Measurements from ENCODE around the gene ABCB9.

Gene ABCB9

GRCh38 chr12:122994140-122994675 lies 27.9 kb upstream of the ABCB9 start:
- DNase-seq: no peak

- DNase-seq: no peak
These were observed 26.1 kb upstream of the ABCB9 start for GRCh38 chr12:122992386-122992785.

- no peak for DNase-seq
These were observed 25.5 kb upstream of the ABCB9 start for GRCh38 chr12:122991623-122992275.

- DNase-seq: no peak
These were observed 24.8 kb upstream of the ABCB9 start for GRCh38 chr12:122990961-122991622.

- DNase-seq: no peak
These were observed 24.3 kb upstream of the ABCB9 start for GRCh38 chr12:122990561-122990960.

GRCh38 chr12:122989874-122990419 lies 23.7 kb upstream of the ABCB9 start:
- no peak for DNase-seq

- no peak for DNase-seq
These were observed 23.1 kb upstream of the ABCB9 start for GRCh38 chr12:122989225-122989839.

- DNase-seq: no peak
These were observed 22.4 kb upstream of the ABCB9 start for GRCh38 chr12:122988612-122989212.

- no peak for DNase-seq
These were observed 21.8 kb upstream of the ABCB9 start for GRCh38 chr12:122988036-122988435.

GRCh38 chr12:122987086-122987951 lies 21.1 kb upstream of the ABCB9 start:
- no peak for DNase-seq

- no peak for DNase-seq
These were observed 20.1 kb upstream of the ABCB9 start for GRCh38 chr12:122986258-122986871.

- DNase-seq: no peak
These were observed 19.3 kb upstream of the ABCB9 start for GRCh38 chr12:122985338-122986257.

- peak; percentile 80 for DNase-seq
These were observed 18.5 kb upstream of the ABCB9 start for GRCh38 chr12:122984612-122985337.

- DNase-seq: no peak
These were observed 17.7 kb upstream of the ABCB9 start for GRCh38 chr12:122983789-122984515.

GRCh38 chr12:122982963-122983788 lies 16.9 kb upstream of the ABCB9 start:
- DNase-seq: no peak

GRCh38 chr12:122982477-122982815 lies 16.2 kb upstream of the ABCB9 start:
- DNase-seq: no peak

GRCh38 chr12:122981587-122982476 lies 15.6 kb upstream of the ABCB9 start:
- no peak for DNase-seq

Measured in inflammatory macrophage treated with lipopolysaccharide for 4 hours (primary cell).